ENCODE data around the gene PEAK1.

DNA sequence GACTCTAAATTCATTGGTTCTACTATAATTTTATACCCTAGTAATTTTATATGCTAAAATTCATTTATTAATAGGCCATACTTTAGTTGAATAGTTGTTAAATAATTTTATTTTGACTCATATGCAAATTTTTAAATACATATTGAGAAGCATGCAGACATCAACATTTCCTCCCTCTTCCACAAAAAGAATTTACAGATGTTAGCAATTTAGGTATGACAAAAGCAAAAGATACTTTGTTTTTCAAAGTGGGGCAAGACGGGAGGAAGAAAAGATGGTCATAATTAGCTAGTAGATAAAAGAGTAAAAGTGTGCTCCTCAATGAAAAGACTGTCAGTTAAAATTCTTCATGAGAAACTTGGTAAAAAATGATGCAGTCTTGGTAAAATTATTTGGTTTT lies 200.1 kb downstream of the PEAK1 start:
- no peak for TF ChIP-seq CREB1 (IDR thresholded peaks at IDR 0.05; ENCODE audit: low read depth)
- TF ChIP-seq EZH2 (IDR thresholded peaks at IDR 0.05; ENCODE audit: borderline replicate concordance, control insufficient read depth, low read depth, low read length), result no peak
- no peak for TF ChIP-seq POLR2A (IDR thresholded peaks at IDR 0.05; ENCODE audit: low read depth, low read length)
- no peak for TF ChIP-seq RFX5 (IDR thresholded peaks at IDR 0.05; ENCODE audit: low read depth, low read length)
- TF ChIP-seq ZZZ3 (IDR thresholded peaks at IDR 0.05; ENCODE audit: control insufficient read depth, insufficient read length, low read depth), result no peak
- no peak for TF ChIP-seq POLR2AphosphoS5 (IDR thresholded peaks at IDR 0.05; ENCODE audit: low read length)

Data from GM12878 (cell line).